HG03139 (cell line): ENCODE results near the gene ZNF106.
A peak's percentile ranks its signal among the peaks of the same experiment; 100 is the strongest.

Experiments
- ATAC-seq: cut with Tn5 transposase; IDR thresholded peaks from one replicate; pipeline ENCODE4 v1.9.1; 2021; ENCODE audit not compliant: unreplicated experiment

The ZNF106 gene

GRCh38 chr15:42490671-42491538 lies at the start of gene ZNF106:
Gene ZNF106 (minus strand): TSS chr15:42491141. CDS start chr15:42472289, 18,852 bp downstream.
- ATAC-seq, result peak; percentile 49

GRCh38 chr15:42533246-42533645 lies 42.3 kb upstream of the ZNF106 start:
- no peak for ATAC-seq

GRCh38 chr15:42528970-42529369 lies 38.0 kb upstream of the ZNF106 start:
- ATAC-seq, result no peak

GRCh38 chr15:42523331-42523730 lies 32.4 kb upstream of the ZNF106 start:
- ATAC-seq, result no peak

- ATAC-seq, result no peak
Observed at GRCh38 chr15:42511007-42511391, 20.1 kb upstream of the ZNF106 start.

- no peak for ATAC-seq
Observed at GRCh38 chr15:42510258-42511006, 19.5 kb upstream of the ZNF106 start.

- no peak for ATAC-seq
Observed at GRCh38 chr15:42508263-42508690, 17.3 kb upstream of the ZNF106 start.

GRCh38 chr15:42507514-42507913 lies 16.6 kb upstream of the ZNF106 start:
- no peak for ATAC-seq

- ATAC-seq, result no peak
Observed at GRCh38 chr15:42504631-42505030, 13.7 kb upstream of the ZNF106 start.

GRCh38 chr15:42503825-42504224 lies 12.9 kb upstream of the ZNF106 start:
- ATAC-seq, result no peak

GRCh38 chr15:42502477-42502876 lies 11.5 kb upstream of the ZNF106 start:
- ATAC-seq, result no peak

- no peak for ATAC-seq
Observed at GRCh38 chr15:42499858-42500609, 9.1 kb upstream of the ZNF106 start.

- ATAC-seq, result no peak
Observed at GRCh38 chr15:42498212-42499068, 7.5 kb upstream of the ZNF106 start.

- peak; percentile 60 for ATAC-seq
Observed at GRCh38 chr15:42495361-42496212, 4.6 kb upstream of the ZNF106 start, which contains the start of gene SNAP23. Gene SNAP23 (plus strand): TSS chr15:42495634. CDS start chr15:42511847, 16,213 bp downstream.

- ATAC-seq, result no peak
Observed at GRCh38 chr15:42494998-42495360, 4.0 kb upstream of the ZNF106 start.

- no peak for ATAC-seq
Observed at GRCh38 chr15:42493679-42494078, 2.7 kb upstream of the ZNF106 start.

- no peak for ATAC-seq
Observed at GRCh38 chr15:42491539-42492225, 741 bp upstream of the ZNF106 start.

- ATAC-seq, result no peak
Observed at GRCh38 chr15:42490291-42490670, 660 bp downstream of the ZNF106 start.

GRCh38 chr15:42483677-42484076 lies 7.3 kb downstream of the ZNF106 start:
- no peak for ATAC-seq
